ENCODE data around the gene TRIP10. TPM values are rescaled to one million over a fixed set of nuclear protein-coding genes. Genes with fewer than 3 reads are reported as not detected.

Gene TRIP10
- total and polyA plus RNA-seq, 2 of the 13 experiments (the other 11 are each of a cell fraction or from before 2014, with no cell fraction given): 32.5 to 33.2 TPM

- no peak for TF ChIP-seq HNF1A (IDR thresholded peaks at IDR 0.05; ENCODE audit: low read depth)
- no peak for TF ChIP-seq HNF1A (CRISPR knock-in tag; IDR thresholded peaks at IDR 0.05; ENCODE audit: borderline replicate concordance)
- no peak for TF ChIP-seq ZBTB33 (CRISPR knock-in tag; IDR thresholded peaks at IDR 0.05)
- TF ChIP-seq ZNF780A (CRISPR knock-in tag; IDR thresholded peaks at IDR 0.05): no peak
Measured at GRCh38 chr19:6707011-6707657, 32.3 kb upstream of the TRIP10 start (continued).

GRCh38 chr19:6707658-6708018 lies 31.8 kb upstream of the TRIP10 start:
- Histone ChIP-seq H3K4me1 (ENCODE audit: insufficient read depth, low read length) (0 out of 2 replicates have a peak, but pooled peaks cover 17% of the 10 kb centered on the region), H3K27ac (ENCODE audit: extremely low read length, insufficient read depth, low read length) (no peak overlapping the region), H3K79me2 (ENCODE audit: insufficient read depth, low read length) (no peaks in the 10 kb centered on the region), H3K9me3 (ENCODE audit: low read length) (no peaks in the 10 kb centered on the region), H3K4me2 (ENCODE audit: low read depth, low read length) (no peak overlapping the region), H2AFZ (ENCODE audit: low read length) (no peak overlapping the region), H3K9ac (ENCODE audit: insufficient read depth, low read depth, low read length) (no peak overlapping the region), H3K27me3 (ENCODE audit: control insufficient read depth in 1 of 2, insufficient read depth in 2 of 2, low read length in 2 of 2) (no peaks in the 10 kb centered on the region), H3K36me3 (replicated peaks in 1 of 2; ENCODE audit: control insufficient read depth in 1 of 2, insufficient read depth in 2 of 2, low read length in 2 of 2) (peaks cover 29 to 89% of the 10 kb centered on the region in 2 experiments), H4K20me1 (ENCODE audit: insufficient read depth, low read length) (peaks cover 67% of the 10 kb centered on the region), H3K4me3 (replicated peaks in 1 of 3; ENCODE audit: insufficient read depth in 1 of 3, low read depth in 2 of 3, low read length in 3 of 3) (no peak overlapping the region)
- FAIRE-seq: no peak
- ATAC-seq: peak; percentile 12; the same call in 2 of the 3 replicates
- no peak for DNase-seq (ENCODE audit: low spot score)
- ChIA-PET CTCF (ENCODE audit: low intra/inter-chr PET ratio, low total read pairs) (no interaction called here), POLR2A (interaction anchor here (1.2 kb wide), 1 partner anchor 13 kb away, joined by 5 read pairs; the partner anchor contains the start of gene C3)
- BruUV-seq (replicated peaks): no TSS peak
- WGBS (ENCODE audit: low lambda C conversion rate): 93% methylated on average over 9 of the region's 16 CpGs
- intact Hi-C loops (cut with micrococcal nuclease; ENCODE audit: unreplicated experiment) (no loop called here), in situ Hi-C loops (cut with HindIII; ENCODE audit: extremely low pct_ligation_motif_present, low pct_unique_long_range_greater_than_20kb) (no loop called here)
- no peak for TF ChIP-seq ZNF770 (CRISPR knock-in tag; IDR thresholded peaks at IDR 0.05)
- TF ChIP-seq HNRNPL (IDR thresholded peaks at IDR 0.05; ENCODE audit: low read depth, low read length): 0 out of 2 replicates have a peak, but pooled peaks have one; percentile 21
- no peak for TF ChIP-seq ZNF878 (CRISPR knock-in tag; IDR thresholded peaks at IDR 0.05)
- TF ChIP-seq PAF1 (CRISPR knock-in tag; IDR thresholded peaks at IDR 0.05): 0 out of 2 replicates have a peak, but pooled peaks have one; percentile 20
- no peak for TF ChIP-seq ZNF557 (CRISPR knock-in tag; IDR thresholded peaks at IDR 0.05)
- peak; percentile 43 for TF ChIP-seq RBM22 (optimal IDR thresholded peaks at IDR 0.05; ENCODE audit: low read length)
- peak; percentile 51; the same call in 1 of the 2 replicates for TF ChIP-seq POLR2G (IDR thresholded peaks at IDR 0.05; ENCODE audit: low read depth, low read length)
- no peak for TF ChIP-seq REXO4 (CRISPR knock-in tag; IDR thresholded peaks at IDR 0.05; ENCODE audit: borderline replicate concordance)
- no peak for TF ChIP-seq ZNF737 (CRISPR knock-in tag; IDR thresholded peaks at IDR 0.05; ENCODE audit: borderline replicate concordance)

Data from HepG2 (cell line).